HepG2 (cell line): ENCODE results near the gene CRK. TPM values are rescaled to one million over a fixed set of nuclear protein-coding genes. Genes with fewer than 3 reads are reported as not detected.

Source experiments
- CREB3 ChIP-seq: sonication (generic); formaldehyde crosslinking; IDR thresholded peaks from 2 replicates; pipeline ENCODE4 v1.5.0; 2020; ENCODE audit warnings: missing genetic modification reagents
- HMG20A ChIP-seq: IDR thresholded peaks from 2 replicates; pipeline ENCODE4 v1.6.1; 2016; ENCODE audit warnings: borderline replicate concordance
- HNRNPL ChIP-seq: fragments of 200-400 bp; formaldehyde crosslinking; IDR thresholded peaks from 2 replicates; pipeline ENCODE4 v1.6.1; 2017; ENCODE audit warnings: mild to moderate bottlenecking, low read depth, low read length
- KDM4B ChIP-seq: sonication (generic); formaldehyde crosslinking; IDR thresholded peaks from 2 replicates; pipeline ENCODE4 v1.4.0; 2020; ENCODE audit warnings: missing genetic modification reagents
- MYC ChIP-seq: sonication (generic); formaldehyde crosslinking; IDR thresholded peaks from 2 replicates; pipeline ENCODE4 v1.9.0; 2021; ENCODE audit warnings: missing genetic modification reagents, borderline replicate concordance
- PCBP1 ChIP-seq: fragments of 200-400 bp; formaldehyde crosslinking; IDR thresholded peaks from 2 replicates; pipeline ENCODE4 v1.6.1; 2017; ENCODE audit warnings: mild to moderate bottlenecking, low read depth, low read length, borderline replicate concordance
- PHF21A ChIP-seq: sonication (generic); formaldehyde crosslinking; IDR thresholded peaks from 2 replicates; pipeline ENCODE4 v1.5.0; 2020; ENCODE audit warnings: mild to moderate bottlenecking, missing genetic modification reagents
- RXRA ChIP-seq: sonication (generic); formaldehyde crosslinking; IDR thresholded peaks from 2 replicates; pipeline ENCODE4 v1.5.1; 2020; ENCODE audit warnings: missing genetic modification reagents
- YY1 ChIP-seq: IDR thresholded peaks from 2 replicates; pipeline ENCODE4 v1.6.1; 2011; ENCODE audit warnings: low read length, low read depth, moderate library complexity, mild to moderate bottlenecking; ENCODE audit not compliant: insufficient read depth, insufficient replicate concordance
- ZC3H4 ChIP-seq: sonication (generic); formaldehyde crosslinking; IDR thresholded peaks from 2 replicates; pipeline ENCODE4 v1.4.0; 2020; ENCODE audit warnings: missing genetic modification reagents, borderline replicate concordance
- ZNF138 ChIP-seq: sonication (generic); formaldehyde crosslinking; IDR thresholded peaks from 2 replicates; pipeline ENCODE4 v1.5.0; 2020; ENCODE audit warnings: mild to moderate bottlenecking, low read depth, missing genetic modification reagents
- ZNF652 ChIP-seq: IDR thresholded peaks from 2 replicates; pipeline ENCODE4 v1.6.1; 2016; ENCODE audit warnings: low read depth, borderline replicate concordance
- ZNF720 ChIP-seq: sonication (generic); formaldehyde crosslinking; IDR thresholded peaks from 2 replicates; pipeline ENCODE4 v1.4.0; 2020; ENCODE audit warnings: missing genetic modification reagents
- ZNF747 ChIP-seq: sonication (generic); formaldehyde crosslinking; IDR thresholded peaks from 2 replicates; pipeline ENCODE4 v1.8.1; 2023; ENCODE audit warnings: missing genetic modification reagents, mild to moderate bottlenecking, borderline replicate concordance
- ZNF749 ChIP-seq: sonication (generic); formaldehyde crosslinking; IDR thresholded peaks from 2 replicates; pipeline ENCODE4 v1.8.0; 2022; ENCODE audit warnings: mild to moderate bottlenecking, missing genetic modification reagents, moderate library complexity, borderline replicate concordance
- ZNF883 ChIP-seq: sonication (generic); formaldehyde crosslinking; IDR thresholded peaks from 2 replicates; pipeline ENCODE4 v1.5.1; 2020; ENCODE audit warnings: mild to moderate bottlenecking, missing genetic modification reagents; ENCODE audit errors: not compliant biosample characterization
- polyA plus RNA-seq, 8 experiments: library from polyadenylated mRNA; depleted of rRNA in 3 of 8; stranded (reverse) in 7 of 8; unstranded in 1 of 8; fragments of >200 nt; fragmentation: Illumina TruSeq in 4 of 8; extraction: Trizol in 4 of 8; gene quantifications; 2 replicates each; pipeline versions ENCODE4 v1.2.1 to v1.2.3, GENCODE V29; 2011 to 2016; ENCODE audit warnings: low read depth in 4 of 8, missing spikeins in 1 of 8, mixed read lengths in 1 of 8; ENCODE audit not compliant: insufficient read depth in 1 of 8
- total RNA-seq, 5 experiments: library from RNA; depleted of rRNA; stranded (reverse); fragments of >200 nt; fragmentation: Illumina TruSeq; extraction: Trizol; gene quantifications; 2 replicates each; pipeline ENCODE4 v1.2.3, GENCODE V29; 2016; ENCODE audit warnings: low read depth in 1 of 5
- TF ChIP-seq, protein P1 (sequence below): sonication (generic); formaldehyde crosslinking; IDR thresholded peaks from 2 replicates; pipeline ENCODE4 v1.4.0; 2020; ENCODE audit warnings: missing genetic modification reagents; ENCODE audit errors: not compliant biosample characterization
- TF ChIP-seq, protein P2 (sequence below), 2 experiments: sonication (generic) in 1 of 2; formaldehyde crosslinking in 1 of 2; IDR thresholded peaks; 2 replicates each; pipeline versions ENCODE4 v1.4.0 to v1.6.1; 2016 to 2020; ENCODE audit warnings: borderline replicate concordance in 1 of 2, low read depth in 1 of 2, mild to moderate bottlenecking in 1 of 2, missing genetic modification reagents in 1 of 2
- TF ChIP-seq, protein P3 (sequence below): sonication (generic); formaldehyde crosslinking; IDR thresholded peaks from 2 replicates; pipeline ENCODE4 v1.8.1; 2023; ENCODE audit warnings: mild to moderate bottlenecking, missing genetic modification reagents, borderline replicate concordance
- TF ChIP-seq, protein P4 (sequence below): sonication (generic); formaldehyde crosslinking; IDR thresholded peaks from 2 replicates; pipeline ENCODE4 v1.4.0; 2020; ENCODE audit warnings: missing genetic modification reagents
- TF ChIP-seq, protein P5 (sequence below): IDR thresholded peaks from 2 replicates; pipeline ENCODE4 v1.6.1; 2016; ENCODE audit warnings: low read depth, control low read depth

The CRK gene
- total and polyA plus RNA-seq, 2 of the 13 experiments (the other 11 are each of a cell fraction or from before 2014, with no cell fraction given): 47.4 to 54.2 TPM

GRCh38 chr17:1467898-1468492 is 12.0 kb upstream of the CRK start (continued):
- TF ChIP-seq, protein P1, sequence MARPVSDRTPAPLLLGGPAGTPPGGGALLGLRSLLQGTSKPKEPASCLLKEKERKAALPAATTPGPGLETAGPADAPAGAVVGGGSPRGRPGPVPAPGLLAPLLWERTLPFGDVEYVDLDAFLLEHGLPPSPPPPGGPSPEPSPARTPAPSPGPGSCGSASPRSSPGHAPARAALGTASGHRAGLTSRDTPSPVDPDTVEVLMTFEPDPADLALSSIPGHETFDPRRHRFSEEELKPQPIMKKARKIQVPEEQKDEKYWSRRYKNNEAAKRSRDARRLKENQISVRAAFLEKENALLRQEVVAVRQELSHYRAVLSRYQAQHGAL (CRISPR knock-in tag): no peak
- TF ChIP-seq PCBP1 (no peak), HMG20A (CRISPR knock-in tag) (no peak), ZNF138 (CRISPR knock-in tag) (no peak), RXRA (CRISPR knock-in tag) (peak; percentile 94), ZNF720 (no peak), PHF21A (peak; percentile 84), MYC (peak; percentile 67; the same call in 1 of the 2 replicates), CREB3 (no peak), ZC3H4 (CRISPR knock-in tag) (no peak), ZNF883 (CRISPR knock-in tag) (peak; percentile 53), ZNF652 (no peak), ZNF749 (CRISPR knock-in tag) (no peak), HNRNPL (no peak), YY1 (peak; percentile 48), KDM4B (CRISPR knock-in tag) (no peak; the same call in 1 of the 2 replicates), ZNF747 (CRISPR knock-in tag) (no peak)
- TF ChIP-seq, protein P2, sequence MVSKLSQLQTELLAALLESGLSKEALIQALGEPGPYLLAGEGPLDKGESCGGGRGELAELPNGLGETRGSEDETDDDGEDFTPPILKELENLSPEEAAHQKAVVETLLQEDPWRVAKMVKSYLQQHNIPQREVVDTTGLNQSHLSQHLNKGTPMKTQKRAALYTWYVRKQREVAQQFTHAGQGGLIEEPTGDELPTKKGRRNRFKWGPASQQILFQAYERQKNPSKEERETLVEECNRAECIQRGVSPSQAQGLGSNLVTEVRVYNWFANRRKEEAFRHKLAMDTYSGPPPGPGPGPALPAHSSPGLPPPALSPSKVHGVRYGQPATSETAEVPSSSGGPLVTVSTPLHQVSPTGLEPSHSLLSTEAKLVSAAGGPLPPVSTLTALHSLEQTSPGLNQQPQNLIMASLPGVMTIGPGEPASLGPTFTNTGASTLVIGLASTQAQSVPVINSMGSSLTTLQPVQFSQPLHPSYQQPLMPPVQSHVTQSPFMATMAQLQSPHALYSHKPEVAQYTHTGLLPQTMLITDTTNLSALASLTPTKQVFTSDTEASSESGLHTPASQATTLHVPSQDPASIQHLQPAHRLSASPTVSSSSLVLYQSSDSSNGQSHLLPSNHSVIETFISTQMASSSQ (IDR thresholded peaks at IDR 0.05; ENCODE audit: low read depth): no peak
- TF ChIP-seq, protein P2 (CRISPR knock-in tag; IDR thresholded peaks at IDR 0.05; ENCODE audit: borderline replicate concordance): peak; percentile 45; the same call in 1 of the 2 replicates
- TF ChIP-seq, protein P3, sequence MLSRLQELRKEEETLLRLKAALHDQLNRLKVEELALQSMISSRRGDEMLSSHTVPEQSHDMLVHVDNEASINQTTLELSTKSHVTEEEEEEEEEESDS: no peak
- TF ChIP-seq, protein P4, sequence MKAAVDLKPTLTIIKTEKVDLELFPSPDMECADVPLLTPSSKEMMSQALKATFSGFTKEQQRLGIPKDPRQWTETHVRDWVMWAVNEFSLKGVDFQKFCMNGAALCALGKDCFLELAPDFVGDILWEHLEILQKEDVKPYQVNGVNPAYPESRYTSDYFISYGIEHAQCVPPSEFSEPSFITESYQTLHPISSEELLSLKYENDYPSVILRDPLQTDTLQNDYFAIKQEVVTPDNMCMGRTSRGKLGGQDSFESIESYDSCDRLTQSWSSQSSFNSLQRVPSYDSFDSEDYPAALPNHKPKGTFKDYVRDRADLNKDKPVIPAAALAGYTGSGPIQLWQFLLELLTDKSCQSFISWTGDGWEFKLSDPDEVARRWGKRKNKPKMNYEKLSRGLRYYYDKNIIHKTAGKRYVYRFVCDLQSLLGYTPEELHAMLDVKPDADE (CRISPR knock-in tag): no peak
- TF ChIP-seq, protein P5, sequence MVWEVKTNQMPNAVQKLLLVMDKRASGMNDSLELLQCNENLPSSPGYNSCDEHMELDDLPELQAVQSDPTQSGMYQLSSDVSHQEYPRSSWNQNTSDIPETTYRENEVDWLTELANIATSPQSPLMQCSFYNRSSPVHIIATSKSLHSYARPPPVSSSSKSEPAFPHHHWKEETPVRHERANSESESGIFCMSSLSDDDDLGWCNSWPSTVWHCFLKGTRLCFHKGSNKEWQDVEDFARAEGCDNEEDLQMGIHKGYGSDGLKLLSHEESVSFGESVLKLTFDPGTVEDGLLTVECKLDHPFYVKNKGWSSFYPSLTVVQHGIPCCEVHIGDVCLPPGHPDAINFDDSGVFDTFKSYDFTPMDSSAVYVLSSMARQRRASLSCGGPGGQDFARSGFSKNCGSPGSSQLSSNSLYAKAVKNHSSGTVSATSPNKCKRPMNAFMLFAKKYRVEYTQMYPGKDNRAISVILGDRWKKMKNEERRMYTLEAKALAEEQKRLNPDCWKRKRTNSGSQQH: no peak
